Measurements from ENCODE around the gene CDK19.
"Not testable (repeated sequence)": the region's sequence is repeated elsewhere in the genome, so short reads cannot be mapped to it uniquely, and the experiment has no call there.

Gene CDK19

GRCh38 chr6:110581679-110582078 lies 233.6 kb downstream of the CDK19 start:
- no peak for TF ChIP-seq POLR2A (IDR thresholded peaks at IDR 0.05; ENCODE audit: low read depth, low read length)
- DNase-seq (ENCODE audit: insufficient read length, low spot score) (no peak), FAIRE-seq (no peak)

GRCh38 chr6:110577596-110578167 lies 237.6 kb downstream of the CDK19 start:
- FAIRE-seq; DNase-seq (ENCODE audit: insufficient read length, low spot score): not testable (repeated sequence)

- TF ChIP-seq POLR2A (IDR thresholded peaks at IDR 0.05; ENCODE audit: low read depth, low read length): no peak
- no peak for FAIRE-seq
- no peak for DNase-seq (ENCODE audit: insufficient read length, low spot score)
Measured at GRCh38 chr6:110575925-110576463, 239.3 kb downstream of the CDK19 start.

GRCh38 chr6:110574817-110575216 lies 240.5 kb downstream of the CDK19 start:
- no peak for FAIRE-seq
- no peak for DNase-seq (ENCODE audit: insufficient read length, low spot score)
- no peak for TF ChIP-seq POLR2A (IDR thresholded peaks at IDR 0.05; ENCODE audit: low read depth, low read length)

GRCh38 chr6:110573537-110573936 lies 241.7 kb downstream of the CDK19 start:
- no peak for TF ChIP-seq POLR2A (IDR thresholded peaks at IDR 0.05; ENCODE audit: low read depth, low read length)
- FAIRE-seq: no peak
- DNase-seq (ENCODE audit: insufficient read length, low spot score): no peak

GRCh38 chr6:110573136-110573535 lies 242.1 kb downstream of the CDK19 start:
- DNase-seq (ENCODE audit: insufficient read length, low spot score) (no peak), FAIRE-seq (no peak)
- TF ChIP-seq POLR2A (IDR thresholded peaks at IDR 0.05; ENCODE audit: low read depth, low read length): no peak

GRCh38 chr6:110567957-110568696 lies 247.1 kb downstream of the CDK19 start:
- FAIRE-seq: no peak
- TF ChIP-seq POLR2A (IDR thresholded peaks at IDR 0.05; ENCODE audit: low read depth, low read length): no peak
- no peak for DNase-seq (ENCODE audit: insufficient read length, low spot score)

- DNase-seq (ENCODE audit: insufficient read length, low spot score) (no peak), FAIRE-seq (no peak)
- no peak for TF ChIP-seq POLR2A (IDR thresholded peaks at IDR 0.05; ENCODE audit: low read depth, low read length)
Measured at GRCh38 chr6:110566346-110567125, 248.7 kb downstream of the CDK19 start.

- no peak for DNase-seq (ENCODE audit: insufficient read length, low spot score)
Measured at GRCh38 chr6:110564703-110565421, 250.4 kb downstream of the CDK19 start.

GRCh38 chr6:110563711-110564110 lies 251.6 kb downstream of the CDK19 start:
- TF ChIP-seq POLR2A (IDR thresholded peaks at IDR 0.05; ENCODE audit: low read depth, low read length): no peak
- DNase-seq (ENCODE audit: insufficient read length, low spot score) (no peak), FAIRE-seq (no peak)

More at GRCh38 chr6:110564703-110565421, 250.4 kb downstream of the CDK19 start:
- no peak for FAIRE-seq
- no peak for TF ChIP-seq POLR2A (IDR thresholded peaks at IDR 0.05; ENCODE audit: low read depth, low read length)

- no peak for DNase-seq (ENCODE audit: insufficient read length, low spot score)
- no peak for FAIRE-seq
- TF ChIP-seq POLR2A (IDR thresholded peaks at IDR 0.05; ENCODE audit: low read depth, low read length): no peak
Measured at GRCh38 chr6:110562316-110562915, 252.9 kb downstream of the CDK19 start.

GRCh38 chr6:110561696-110562095 lies 253.6 kb downstream of the CDK19 start:
- no peak for TF ChIP-seq POLR2A (IDR thresholded peaks at IDR 0.05; ENCODE audit: low read depth, low read length)
- no peak for FAIRE-seq
- DNase-seq (ENCODE audit: insufficient read length, low spot score): no peak

GRCh38 chr6:110561008-110561396 lies 254.3 kb downstream of the CDK19 start:
- TF ChIP-seq POLR2A (IDR thresholded peaks at IDR 0.05; ENCODE audit: low read depth, low read length): no peak
- FAIRE-seq: no peak
- DNase-seq (ENCODE audit: insufficient read length, low spot score): no peak
